ENCODE results near the gene AUTS2.
"Not testable (repeated sequence)": the region's sequence is repeated elsewhere in the genome, so short reads cannot be mapped to it uniquely, and the experiment has no call there.

AUTS2 gene

DNA sequence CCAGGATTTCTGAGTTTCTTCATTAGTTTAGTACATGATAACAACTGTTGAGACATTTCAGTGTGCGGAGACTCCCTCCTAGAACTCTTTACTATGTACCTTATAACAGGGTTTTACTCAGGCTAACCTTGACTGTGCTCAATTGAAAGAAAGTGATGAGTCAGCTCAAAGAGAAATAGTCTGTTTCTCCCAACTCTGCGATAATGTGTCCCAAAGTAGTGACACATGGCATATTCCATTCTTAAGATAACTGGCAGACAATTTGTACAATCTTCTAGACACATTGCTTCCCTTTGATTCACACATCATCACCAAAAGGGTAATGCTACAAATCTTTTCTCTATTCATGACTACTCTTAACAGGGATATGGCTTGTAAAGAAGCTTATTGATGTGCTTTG is 645.2 kb downstream of the AUTS2 start:
- DNase-seq (ENCODE audit: low read depth): no peak

DNA sequence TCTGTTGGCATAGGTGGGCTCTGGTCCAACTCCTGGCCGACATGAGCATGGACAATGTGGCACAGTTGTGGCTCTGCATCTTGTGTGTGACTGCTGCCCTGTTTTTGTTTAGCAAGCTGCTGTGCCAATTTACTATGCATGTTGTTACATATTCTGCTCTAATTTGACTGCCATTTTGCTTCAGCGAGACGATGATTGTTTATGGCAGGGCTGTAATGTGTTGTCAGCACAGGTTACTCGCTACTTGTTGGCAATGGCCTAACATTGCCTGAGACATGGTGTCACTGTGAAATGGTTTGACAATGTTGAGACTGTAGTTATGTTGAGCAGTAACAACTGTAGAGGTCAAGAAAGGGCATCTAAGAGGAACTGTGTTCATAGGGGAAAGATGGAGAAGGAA is 659.6 kb downstream of the AUTS2 start:
- no peak for DNase-seq (ENCODE audit: low read depth)

DNA sequence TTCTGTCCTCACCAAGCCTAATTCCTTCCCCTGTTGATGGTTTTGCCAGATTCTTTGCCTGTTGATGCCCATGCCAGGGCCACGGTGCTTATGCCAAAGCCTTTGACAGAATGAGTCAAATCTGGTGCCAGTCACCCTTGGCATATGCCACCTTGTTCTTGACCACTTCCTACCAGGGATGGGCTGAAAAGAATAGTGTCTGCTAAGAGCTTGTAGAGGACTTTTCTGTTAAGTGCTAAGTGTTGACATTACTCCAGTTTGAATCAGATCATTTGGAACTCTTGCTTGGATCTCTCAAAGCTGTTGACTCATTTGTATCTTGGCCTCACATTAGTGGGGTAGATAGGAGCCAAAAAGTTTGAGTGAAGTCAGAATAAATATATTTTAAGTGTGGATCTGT is 661.2 kb downstream of the AUTS2 start:
- no peak for DNase-seq (ENCODE audit: low read depth)

DNA sequence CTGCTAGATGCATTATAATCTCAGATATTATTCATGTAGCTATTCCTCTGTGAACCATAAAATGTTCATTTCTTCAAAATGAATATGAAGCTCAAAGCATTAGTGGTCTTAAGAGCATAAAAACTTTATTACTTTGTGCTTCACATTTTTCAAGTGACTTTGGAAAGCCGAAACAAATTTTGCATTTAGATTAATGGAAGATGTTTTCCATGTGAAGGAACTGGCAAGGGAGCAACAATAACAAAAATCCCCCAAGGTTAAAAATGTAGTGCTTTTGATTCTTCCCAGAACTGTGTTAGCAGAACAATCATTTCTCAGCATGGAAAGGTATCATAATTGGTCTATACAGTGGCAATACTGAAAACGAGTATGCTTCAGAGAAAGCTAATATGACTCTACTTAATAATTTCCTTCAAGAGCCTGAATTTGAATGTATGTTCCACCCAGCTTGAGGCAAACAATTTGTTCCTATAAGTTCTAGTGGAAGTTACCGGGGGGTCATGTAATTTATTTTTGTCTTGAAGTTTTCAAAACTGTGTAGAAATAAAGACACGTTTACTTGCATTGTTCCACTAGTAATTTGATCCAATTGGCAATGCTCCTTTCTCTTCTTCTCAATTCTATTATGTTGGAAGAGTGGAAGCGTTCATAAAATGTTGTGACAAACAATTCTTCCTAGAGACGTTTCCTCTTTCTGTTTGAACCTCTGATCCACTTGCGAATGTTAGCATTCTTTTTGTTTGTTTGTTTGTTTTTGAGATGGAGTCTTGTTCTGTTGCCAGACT is 665.4 kb downstream of the AUTS2 start:
- DNase-seq (ENCODE audit: low read depth): no peak

DNA sequence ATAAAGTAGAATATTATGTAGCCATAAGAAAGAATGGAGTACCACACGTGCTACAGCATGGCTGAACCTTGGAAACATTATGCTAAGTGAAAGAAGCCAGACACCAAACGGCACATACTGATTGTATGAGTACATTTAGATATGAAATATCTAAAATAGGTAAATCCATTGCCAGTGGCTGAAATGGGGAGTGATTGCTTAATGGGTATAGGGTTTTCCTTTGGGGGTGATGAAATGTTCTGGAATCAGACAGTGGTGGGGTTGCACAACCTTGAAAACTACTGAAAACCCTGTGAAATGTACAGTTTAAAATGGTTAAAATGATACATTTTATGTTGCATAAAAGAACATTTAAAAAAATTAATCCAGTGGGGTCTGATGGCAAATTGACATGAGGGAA is 667.9 kb downstream of the AUTS2 start:
- no peak for DNase-seq (ENCODE audit: low read depth)

DNA sequence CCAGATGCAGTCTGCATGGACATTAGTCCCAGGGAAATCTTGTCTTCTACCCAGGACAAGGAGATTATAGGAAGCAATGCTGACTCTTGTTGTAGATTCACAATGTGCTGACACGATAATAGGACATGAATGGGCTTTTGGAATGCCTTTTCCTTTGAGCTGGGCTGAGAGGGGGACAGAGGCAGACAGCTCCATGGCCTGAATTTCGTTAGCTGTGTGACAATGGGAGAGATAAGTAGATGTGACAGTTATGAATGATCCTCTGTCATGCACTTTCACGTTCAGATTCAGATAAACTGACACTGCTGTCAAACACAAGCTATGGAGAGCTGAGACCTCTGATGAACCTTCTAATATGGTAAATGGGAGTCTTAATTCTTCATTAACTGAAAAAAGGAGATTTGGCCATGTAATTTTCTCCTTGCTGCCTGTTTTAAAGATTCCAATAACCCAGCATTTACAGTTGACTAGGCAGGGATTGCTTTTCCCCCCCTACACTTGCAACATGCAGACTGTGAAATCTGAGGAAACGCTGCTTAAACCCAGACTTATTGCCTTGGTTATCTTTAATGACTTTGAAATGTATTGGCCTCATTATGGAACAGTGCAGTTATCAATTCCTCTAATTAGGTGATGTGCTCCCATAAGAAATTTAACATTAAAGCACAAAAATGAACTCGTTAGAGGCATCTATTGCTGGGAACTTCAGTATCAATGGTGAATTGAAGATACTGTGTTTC is 669.3 kb downstream of the AUTS2 start:
- no peak for DNase-seq (ENCODE audit: low read depth)

DNA sequence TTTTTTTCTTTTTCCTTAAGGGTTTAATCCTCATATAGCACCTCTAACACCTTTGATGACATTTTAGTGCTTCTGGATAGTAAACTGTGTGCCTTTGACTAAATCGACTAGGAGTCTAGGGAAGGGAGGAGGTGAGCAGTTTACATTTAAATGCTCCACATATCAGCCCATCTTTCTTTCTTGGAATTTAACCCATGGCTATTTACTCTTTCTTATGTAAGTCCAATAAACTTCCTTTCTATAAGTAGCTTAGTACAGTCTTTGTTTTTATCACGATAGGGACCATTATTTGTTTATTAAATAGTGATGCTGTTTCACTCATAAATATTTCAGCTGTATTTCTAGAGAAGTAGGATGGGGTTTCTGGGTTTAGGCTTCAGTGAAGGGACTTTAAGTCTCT is 669.9 kb downstream of the AUTS2 start:
- DNase-seq (ENCODE audit: low read depth): no peak

DNA sequence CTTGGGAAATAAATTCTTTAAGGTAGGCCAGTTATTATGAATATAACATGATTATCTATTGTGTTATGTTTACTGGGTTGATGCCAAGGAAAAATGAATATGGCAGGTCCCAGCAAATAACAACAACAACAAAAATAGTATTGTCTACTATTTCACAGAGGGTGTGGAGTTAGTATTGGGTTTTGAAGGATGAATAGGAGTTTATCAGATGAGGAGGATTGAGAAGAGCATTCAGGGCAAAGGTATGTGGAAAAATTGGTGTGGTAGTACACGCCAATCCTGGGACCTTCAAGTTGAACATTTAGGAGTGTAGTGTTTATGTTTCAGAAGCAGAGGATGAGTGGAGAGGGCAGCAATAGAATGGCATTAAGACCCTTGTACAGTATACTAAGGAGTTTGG is 671.9 kb downstream of the AUTS2 start:
- DNase-seq (ENCODE audit: low read depth): no peak

DNA sequence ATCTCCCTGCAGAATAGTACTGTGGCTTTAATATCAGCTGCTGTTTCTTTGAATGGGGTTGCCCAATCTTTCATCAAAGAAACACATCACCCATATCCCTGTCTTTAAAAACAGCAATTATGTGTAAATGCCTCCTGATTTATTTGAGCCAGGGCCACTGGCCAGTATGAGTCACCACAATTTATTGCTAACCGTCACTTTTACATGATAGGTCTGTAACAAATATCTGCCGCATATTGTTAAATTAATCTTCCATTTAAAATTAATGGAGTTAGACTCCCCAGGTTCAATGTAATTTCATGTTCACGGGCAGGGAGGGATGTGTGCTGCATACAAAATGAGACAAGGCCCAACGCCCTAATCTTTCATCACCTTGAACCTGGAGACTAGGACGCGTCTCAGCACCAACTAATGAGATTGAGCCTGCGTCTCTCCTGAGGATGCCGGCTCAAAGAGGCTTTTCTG is 673.4 kb downstream of the AUTS2 start:
- DNase-seq (ENCODE audit: low read depth): no peak

DNA sequence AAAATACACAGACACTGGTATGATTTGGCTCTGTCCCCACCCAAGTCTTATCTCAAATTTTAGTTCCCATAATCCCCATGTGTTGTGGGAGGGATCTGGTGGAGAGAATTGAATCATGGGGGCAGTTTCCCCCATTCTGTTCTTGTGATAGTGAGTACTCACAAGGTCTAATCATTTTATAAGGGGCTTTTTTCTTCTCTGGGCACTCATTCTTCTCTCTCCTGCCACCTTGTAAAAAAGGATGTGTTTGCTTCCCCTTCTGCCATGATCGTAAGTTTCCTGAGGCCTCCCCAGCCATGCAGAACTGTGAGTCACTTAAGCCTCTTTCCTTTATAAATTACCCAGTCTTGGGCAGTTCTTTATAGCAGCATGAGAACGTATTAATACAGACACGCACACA is 677.3 kb downstream of the AUTS2 start:
- not testable (repeated sequence) for DNase-seq (ENCODE audit: low read depth)

DNA sequence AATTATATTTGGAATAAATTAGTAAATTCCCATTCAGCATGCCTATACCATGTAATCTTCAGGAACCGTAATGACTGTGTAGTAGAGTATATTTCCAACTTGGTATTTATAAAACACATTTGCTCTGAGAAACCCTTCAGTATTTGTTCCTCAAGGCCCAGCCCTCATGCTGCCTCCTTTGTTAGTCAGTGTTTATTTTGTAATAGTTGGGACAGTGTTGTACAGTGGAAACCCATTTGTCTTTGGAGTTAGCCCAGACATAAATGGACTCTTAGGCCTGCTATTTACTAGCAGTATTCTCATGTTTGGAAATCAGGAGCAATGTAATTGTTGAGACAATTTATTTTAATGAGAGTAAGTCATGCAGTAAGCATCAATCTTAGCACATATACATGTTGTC is 686.9 kb downstream of the AUTS2 start:
- DNase-seq (ENCODE audit: low read depth): no peak

DNA sequence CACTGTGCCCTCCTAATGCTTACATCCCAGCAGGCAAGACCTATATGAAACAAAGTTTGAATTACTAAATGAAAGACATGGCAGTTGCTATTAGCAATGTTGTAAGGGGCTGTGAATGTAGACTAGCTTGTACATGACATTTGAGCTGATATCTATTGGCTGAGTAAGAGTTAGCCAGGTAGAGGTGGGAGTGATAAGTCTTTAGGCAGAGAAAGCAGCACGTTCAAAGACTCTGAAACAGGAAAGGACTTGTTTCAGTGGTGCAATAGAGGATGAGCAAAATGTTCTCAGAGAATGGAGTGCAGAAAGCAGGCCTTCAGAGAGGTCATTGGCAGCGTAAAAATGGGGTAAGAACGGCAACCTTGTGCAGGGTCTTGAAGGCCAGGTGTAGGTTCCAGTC is 687.6 kb downstream of the AUTS2 start:
- DNase-seq (ENCODE audit: low read depth): no peak

DNA sequence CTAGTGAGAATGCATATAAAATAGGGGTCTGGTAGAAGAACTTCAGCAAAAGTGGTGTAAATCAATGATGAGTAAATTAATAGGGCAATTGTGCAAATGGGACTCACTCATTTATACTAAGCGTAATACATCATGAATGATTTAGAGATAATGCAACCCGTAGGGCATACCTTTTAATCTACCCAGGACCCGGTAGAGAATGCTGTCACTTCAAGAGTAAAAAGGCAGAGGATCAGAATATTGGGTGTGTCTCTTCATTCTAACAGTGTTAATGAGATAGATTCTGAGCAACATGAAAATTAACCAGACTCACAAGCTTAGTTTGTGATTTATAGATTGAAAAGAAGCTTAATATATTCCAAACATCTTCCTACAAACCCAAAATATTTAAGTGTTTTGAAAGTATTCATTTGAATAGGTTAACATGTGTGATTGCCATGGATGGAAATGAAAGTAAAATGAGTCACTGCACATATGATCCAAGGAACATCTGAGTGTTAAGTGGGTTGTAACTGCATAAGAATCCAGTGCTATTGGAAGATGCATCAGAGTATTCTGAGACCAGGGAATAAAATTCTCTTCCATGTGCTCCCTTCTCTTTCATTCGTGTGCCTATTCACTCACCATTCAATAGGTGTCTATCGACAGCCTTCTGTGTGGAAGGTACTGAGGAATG is 690.6 kb downstream of the AUTS2 start:
- no peak for DNase-seq (ENCODE audit: low read depth)

DNA sequence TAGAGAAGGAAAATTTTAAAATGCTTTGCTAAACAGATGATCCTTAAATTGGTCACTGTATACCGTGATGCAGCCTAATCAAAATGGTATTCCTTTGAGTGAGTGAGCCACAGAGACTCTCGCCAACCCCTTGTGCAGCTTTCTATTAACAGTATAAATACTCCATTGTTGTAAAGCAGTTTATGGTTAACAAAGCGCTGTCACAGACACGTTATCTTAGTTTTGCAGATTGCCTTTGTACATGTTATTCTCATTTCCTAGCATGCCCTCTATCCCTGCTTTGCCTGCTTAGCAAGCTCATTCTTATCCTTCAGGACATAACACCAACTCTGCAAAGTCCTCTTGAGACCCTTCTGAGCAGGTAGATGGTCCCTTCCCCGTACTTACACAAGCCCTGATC is 694.4 kb downstream of the AUTS2 start:
- no peak for DNase-seq (ENCODE audit: low read depth)

DNA sequence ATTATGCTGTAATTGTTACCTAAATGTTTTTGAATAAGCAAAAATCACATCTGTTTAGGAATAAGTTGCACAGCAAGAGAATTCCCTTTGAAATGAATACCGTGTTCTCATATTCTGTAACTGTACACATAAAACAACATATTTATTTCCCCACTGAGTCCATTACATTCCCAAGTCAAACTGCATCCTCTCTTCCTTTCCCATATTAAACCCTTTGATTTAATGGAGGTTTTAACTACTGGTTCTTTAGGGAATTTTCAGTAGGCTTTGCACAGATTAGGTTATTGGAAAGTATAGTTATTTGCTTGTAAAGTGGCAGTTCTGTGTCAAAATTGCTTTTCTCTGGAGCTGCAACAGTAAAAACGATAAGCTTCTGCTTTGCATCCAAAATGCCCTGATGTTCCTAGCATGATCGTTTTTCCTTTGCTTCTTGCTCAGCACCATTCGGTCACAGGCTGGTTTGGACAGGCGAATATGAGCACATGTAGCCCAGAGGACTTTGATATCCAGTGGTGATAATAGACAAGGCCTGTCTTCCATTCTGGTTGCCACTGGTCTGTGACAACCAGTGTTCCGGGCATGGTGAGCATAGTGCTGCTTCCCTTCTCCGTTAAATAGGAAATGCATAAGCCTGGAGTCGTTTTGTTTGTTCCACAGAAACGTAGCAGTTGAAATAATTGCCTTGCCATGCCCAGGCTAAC is 696.1 kb downstream of the AUTS2 start:
- DNase-seq (ENCODE audit: low read depth): no peak

DNA sequence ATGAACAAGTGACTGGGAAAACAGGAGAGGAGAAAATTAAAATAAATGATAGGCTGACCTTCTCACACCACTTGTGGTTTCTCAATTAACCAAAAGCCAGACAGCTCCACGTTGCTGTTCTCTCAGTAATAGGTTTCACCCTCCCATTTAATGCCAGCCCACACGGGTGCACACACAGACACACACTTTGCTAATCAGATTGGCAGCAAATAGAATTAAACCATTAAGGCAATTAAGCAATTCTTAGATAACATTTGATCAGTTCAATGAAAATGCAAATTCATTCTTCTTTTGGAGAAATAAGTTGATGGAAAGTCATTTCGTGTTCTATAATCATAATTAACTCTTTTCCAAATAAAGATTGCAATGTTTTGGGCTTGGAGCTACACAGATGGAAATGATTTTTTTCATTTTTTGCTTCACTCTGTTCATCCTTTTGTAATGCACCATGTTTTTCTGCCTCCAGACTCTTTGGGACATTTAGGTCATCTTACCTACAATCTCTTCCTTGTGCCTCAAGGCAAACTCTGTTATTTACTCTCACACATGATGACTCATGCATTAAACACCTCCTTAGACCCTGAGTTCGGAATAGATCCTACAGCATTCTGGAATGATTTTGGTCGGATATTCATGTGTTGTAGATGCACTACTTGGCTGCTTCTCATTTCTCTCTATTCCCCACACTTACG is 700.7 kb downstream of the AUTS2 start:
- DNase-seq (ENCODE audit: low read depth): no peak

DNA sequence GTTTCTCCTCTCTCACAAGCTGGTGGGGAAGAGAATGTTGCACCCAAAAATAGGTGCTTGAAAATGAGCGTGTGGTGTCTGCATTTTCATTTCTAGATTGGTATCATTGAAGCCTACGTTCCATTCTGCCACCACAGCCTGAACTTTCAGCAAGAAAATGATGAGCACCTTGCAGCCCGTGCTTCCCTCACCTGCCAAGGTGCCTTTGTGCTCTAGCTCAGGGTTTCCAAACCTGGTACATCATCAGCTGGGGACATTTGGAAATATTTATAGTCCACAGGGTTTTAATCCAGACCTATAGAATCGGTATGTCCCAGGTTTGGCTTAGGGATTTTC is 701.2 kb downstream of the AUTS2 start:
- DNase-seq (ENCODE audit: low read depth): no peak

DNA sequence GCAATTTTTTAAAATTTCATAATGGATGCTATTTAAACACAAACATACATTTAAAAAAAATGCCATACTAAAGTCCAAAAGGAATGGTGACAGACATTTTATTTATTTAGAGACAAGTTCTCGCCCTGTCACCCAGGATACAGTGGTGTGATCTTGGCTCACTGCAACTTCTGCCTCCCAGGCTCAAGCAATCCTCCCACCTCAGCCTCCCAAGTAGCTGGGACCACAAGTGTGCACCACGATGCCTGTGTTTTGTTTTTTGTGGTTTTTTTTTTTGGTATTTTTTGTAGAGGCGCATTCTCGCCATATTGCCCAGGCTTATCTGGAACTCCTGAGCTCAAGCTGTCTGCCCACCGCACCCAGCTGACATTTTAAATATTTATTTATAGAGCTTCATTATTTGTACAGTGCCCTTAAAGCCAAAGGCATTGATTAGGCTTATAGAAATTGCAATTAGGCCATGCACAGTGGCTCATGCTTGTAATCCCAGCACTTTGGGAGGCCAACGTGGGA is 703.5 kb downstream of the AUTS2 start:
- no peak for DNase-seq (ENCODE audit: low read depth)

DNA sequence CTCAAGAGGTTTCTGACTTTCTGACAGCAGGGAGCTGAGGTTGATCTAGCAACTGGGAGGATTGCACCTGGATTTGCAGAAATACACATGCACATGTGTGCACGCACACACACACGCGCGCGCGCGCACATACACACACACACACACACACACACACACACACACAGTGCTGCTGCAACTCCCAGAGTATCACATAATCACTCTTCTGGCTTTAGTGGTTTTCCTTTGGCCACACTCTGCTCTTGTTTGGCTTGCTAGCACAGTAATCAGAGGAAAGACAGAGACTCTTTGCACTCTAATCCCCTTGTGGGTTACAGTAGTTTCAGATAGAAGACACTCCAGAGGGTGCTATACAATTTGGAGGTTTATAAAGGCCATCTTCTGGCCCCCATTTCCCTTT is 705.0 kb downstream of the AUTS2 start:
- DNase-seq (ENCODE audit: low read depth): no peak

DNA sequence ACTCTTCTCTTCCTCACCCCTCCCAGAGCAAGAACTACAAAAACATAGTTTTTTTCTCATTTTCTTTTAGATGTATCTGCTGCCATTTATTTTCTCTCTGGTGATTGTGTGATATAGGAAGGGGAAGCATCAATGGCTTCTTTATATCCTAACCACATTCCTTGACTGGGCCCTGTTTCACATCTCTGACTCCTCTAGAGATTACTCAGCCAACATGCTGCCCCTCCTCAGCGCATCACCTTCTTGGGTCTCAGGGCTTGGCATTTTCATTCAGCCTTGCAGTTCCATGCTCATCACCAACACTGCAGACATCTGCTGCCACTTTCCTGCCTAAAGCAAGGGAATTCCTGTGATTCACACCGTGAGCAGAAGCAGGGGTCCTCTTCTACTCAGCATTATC is 705.5 kb downstream of the AUTS2 start:
- no peak for DNase-seq (ENCODE audit: low read depth)

DNA sequence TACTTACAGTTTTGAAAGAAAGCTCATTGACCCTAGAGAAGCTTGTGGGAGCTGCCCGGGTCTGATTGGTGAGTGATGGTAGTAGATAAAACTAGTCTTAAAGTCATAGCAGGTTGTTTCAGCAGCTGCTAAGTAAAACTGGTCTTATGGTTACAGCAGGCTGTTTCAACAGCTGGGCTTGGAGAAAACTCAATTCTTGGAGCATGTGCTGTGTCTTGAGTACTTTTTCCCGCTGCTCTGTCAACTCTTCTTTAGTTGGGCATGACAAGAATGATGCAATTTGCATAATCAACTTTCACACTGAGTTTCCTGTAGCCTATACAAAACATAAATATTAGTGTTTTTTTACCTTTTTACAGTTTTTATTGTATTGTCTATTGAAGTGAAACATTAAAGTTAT is 707.9 kb downstream of the AUTS2 start:
- no peak for DNase-seq (ENCODE audit: low read depth)

All from stimulated activated CD8-positive, alpha-beta memory T cell treated with anti-CD3 and anti-CD28 coated beads, Interleukin-4, amount 100 ng/mL, for 24 hours (primary cell).